ENCODE results near the gene ADGRG3.
A peak's percentile ranks its signal among the peaks of the same experiment; 100 is the strongest.

The ADGRG3 gene

GRCh38 chr16:57630931-57631845, 36.9 kb upstream of the ADGRG3 start:
- no peak for DNase-seq (ENCODE audit: low spot score)

- no peak for DNase-seq (ENCODE audit: low spot score)
Observed at GRCh38 chr16:57632568-57632967, 35.5 kb upstream of the ADGRG3 start.

- no peak for DNase-seq (ENCODE audit: low spot score)
Observed at GRCh38 chr16:57633383-57634064, 34.6 kb upstream of the ADGRG3 start.

- DNase-seq (ENCODE audit: low spot score) = no peak
Observed at GRCh38 chr16:57634171-57634570, 33.9 kb upstream of the ADGRG3 start.

GRCh38 chr16:57635266-57636097, 32.6 kb upstream of the ADGRG3 start:
- no peak for DNase-seq (ENCODE audit: low spot score)

GRCh38 chr16:57636184-57636583, 31.9 kb upstream of the ADGRG3 start:
- no peak for DNase-seq (ENCODE audit: low spot score)

GRCh38 chr16:57637020-57637419, 31.1 kb upstream of the ADGRG3 start:
- DNase-seq (ENCODE audit: low spot score) = no peak

- DNase-seq (ENCODE audit: low spot score) = no peak
Observed at GRCh38 chr16:57637424-57637823, 30.7 kb upstream of the ADGRG3 start.

GRCh38 chr16:57637965-57638364, 30.1 kb upstream of the ADGRG3 start:
- no peak for DNase-seq (ENCODE audit: low spot score)

GRCh38 chr16:57638381-57638780, 29.7 kb upstream of the ADGRG3 start:
- no peak for DNase-seq (ENCODE audit: low spot score)

GRCh38 chr16:57639172-57639887, 28.8 kb upstream of the ADGRG3 start:
- DNase-seq (ENCODE audit: low spot score) = peak; percentile 60

- no peak for DNase-seq (ENCODE audit: low spot score)
Observed at GRCh38 chr16:57640185-57640584, 27.9 kb upstream of the ADGRG3 start.

GRCh38 chr16:57640612-57641011, 27.5 kb upstream of the ADGRG3 start:
- no peak for DNase-seq (ENCODE audit: low spot score)

GRCh38 chr16:57642160-57643135, 25.7 kb upstream of the ADGRG3 start:
- no peak for DNase-seq (ENCODE audit: low spot score)

- no peak for DNase-seq (ENCODE audit: low spot score)
Observed at GRCh38 chr16:57643147-57643874, 24.8 kb upstream of the ADGRG3 start.

GRCh38 chr16:57643910-57644309, 24.2 kb upstream of the ADGRG3 start:
- DNase-seq (ENCODE audit: low spot score) = no peak

GRCh38 chr16:57644383-57645014, 23.6 kb upstream of the ADGRG3 start:
- no peak for DNase-seq (ENCODE audit: low spot score)

GRCh38 chr16:57645169-57645568, 22.9 kb upstream of the ADGRG3 start:
- no peak for DNase-seq (ENCODE audit: low spot score)

GRCh38 chr16:57645691-57646387, 22.3 kb upstream of the ADGRG3 start:
- no peak for DNase-seq (ENCODE audit: low spot score)
